HCT116 (cell line): ENCODE data around the gene RBPJ. TPM values are rescaled to one million over a fixed set of nuclear protein-coding genes. Genes with fewer than 3 reads are reported as not detected.

Experiments
- ATAC-seq: fragments of 200-7000 bp; cut with Tn5 transposase; 2 replicates; pipeline ENCODE4 v1.9.1; 2020; ENCODE audit warnings: mild to moderate bottlenecking, moderate library complexity
- BruUV-seq: library from RNA; stranded (reverse); fragments of 400-500 nt; replicated peaks from 2 replicates; lab custom pipeline; 2021; lab: Mats Ljungman, UMichigan
- CTCF ChIA-PET: fragments of 300-600 bp; sonication (Branson Sonifier 250); formaldehyde crosslinking; loops from one replicate; lab custom pipeline; 2021; ENCODE audit warnings: antibody characterized with exemption; lab: Charles Lee
- POLR2A ChIA-PET: fragments of 300-600, 350-600 bp; sonication (Branson Sonifier 250); formaldehyde crosslinking; loops from one replicate; lab custom pipeline; 2021; ENCODE audit warnings: antibody characterized with exemption; lab: Charles Lee
- RAD21 ChIA-PET, 2 experiments: fragments of 300-600 bp; sonication (Branson Sonifier 250); formaldehyde crosslinking; loops; one replicate each; lab custom pipeline; 2023; ENCODE audit warnings: low total read pairs in 2 of 2; ENCODE audit not compliant: uncharacterized antibody in 2 of 2, unreplicated experiment in 2 of 2, low non-redundant PET in 1 of 2; lab: Charles Lee
- DNase-seq: peaks from one replicate; pipeline ENCODE4 v3.0.0-alpha.2; 2010; ENCODE audit warnings: low read depth, low spot score
- H2AFZ ChIP-seq: fragments of 200-600 bp; shearing (Covaris generic), sonication (generic); 2 replicates; pipeline ENCODE4 v1.6.1; 2017; ENCODE audit warnings: low read depth, mixed run types, mixed read lengths, antibody characterized with exemption, low read length; ENCODE audit not compliant: poor library complexity, severe bottlenecking
- H3K27ac ChIP-seq: 2 replicates; pipeline ENCODE4 v1.5.1; 2012; ENCODE audit warnings: low read depth, low read length
- H3K27me3 ChIP-seq: fragments of 200-600 bp; sonication (generic); 2 replicates; pipeline ENCODE4 v1.6.1; 2016; ENCODE audit warnings: mixed run types, low read length, mixed read lengths; ENCODE audit not compliant: insufficient read depth
- H3K36me3 ChIP-seq, 2 experiments: fragments of 200-500 bp in 1 of 2; fragments of 200-600 bp in 1 of 2; sonication (Bioruptor generic) in 1 of 2; sonication (generic) in 1 of 2; 2 replicates each; pipeline versions ENCODE4 v1.5.1 to v1.6.1; 2014 to 2016; ENCODE audit warnings: low read length in 2 of 2, inconsistent platforms in 1 of 2, mixed read lengths in 1 of 2, mixed run types in 1 of 2; ENCODE audit not compliant: insufficient read depth in 2 of 2, control insufficient read depth in 1 of 2
- H3K4me1 ChIP-seq, 2 experiments: fragments of 200-600 bp in 1 of 2; sonication (generic) in 1 of 2; 2 replicates each; pipeline versions ENCODE4 v1.5.1 to v1.6.1; 2012 to 2017; ENCODE audit warnings: low read length in 2 of 2, inconsistent platforms in 1 of 2, mild to moderate bottlenecking in 1 of 2, mixed read lengths in 1 of 2, mixed run types in 1 of 2, moderate library complexity in 1 of 2; ENCODE audit not compliant: insufficient read depth in 2 of 2, control insufficient read depth in 1 of 2
- H3K4me2 ChIP-seq: fragments of 200-600 bp; sonication (generic); 2 replicates; pipeline ENCODE4 v1.6.1; 2017; ENCODE audit warnings: mixed run types, low read length, mixed read lengths
- H3K4me3 ChIP-seq, 2 experiments: fragments of 200-600 bp in 1 of 2; sonication (generic) in 1 of 2; replicated peaks in 1 of 2; 2 replicates each; pipeline ENCODE4 v1.5.1; 2011 to 2016; ENCODE audit warnings: low read length in 2 of 2, control low read depth in 1 of 2, low read depth in 1 of 2, mild to moderate bottlenecking in 1 of 2, mixed read lengths in 1 of 2, mixed run types in 1 of 2
- H3K79me2 ChIP-seq: fragments of 200-600 bp; sonication (generic); 2 replicates; pipeline ENCODE4 v1.6.1; 2017; ENCODE audit warnings: mild to moderate bottlenecking, mixed run types, low read length, moderate library complexity, mixed read lengths; ENCODE audit not compliant: insufficient read depth
- H3K9ac ChIP-seq: fragments of 200-600 bp; sonication (generic); 2 replicates; pipeline ENCODE4 v1.6.1; 2016; ENCODE audit warnings: low read length, mixed read lengths
- H3K9me2 ChIP-seq: fragments of 200-600 bp; sonication (generic), shearing (Covaris generic); 2 replicates; pipeline ENCODE4 v1.6.1; 2017; ENCODE audit warnings: mixed run types, mild to moderate bottlenecking, moderate library complexity; ENCODE audit not compliant: insufficient read depth
- H3K9me3 ChIP-seq, 2 experiments: fragments of 200-500 bp in 1 of 2; fragments of 200-600 bp in 1 of 2; sonication (Bioruptor generic) in 1 of 2; sonication (generic) in 1 of 2; 2 replicates each; pipeline ENCODE4 v1.6.1; 2014 to 2017; ENCODE audit warnings: low read length in 2 of 2, mixed read lengths in 2 of 2, inconsistent platforms in 1 of 2, low read depth in 1 of 2, mild to moderate bottlenecking in 1 of 2, mixed run types in 1 of 2, moderate library complexity in 1 of 2; ENCODE audit not compliant: control insufficient read depth in 1 of 2, insufficient read depth in 1 of 2
- H4K20me1 ChIP-seq: fragments of 200-600 bp; sonication (generic), shearing (Covaris generic); 2 replicates; pipeline ENCODE4 v1.6.1; 2017; ENCODE audit warnings: mixed run types, mild to moderate bottlenecking, moderate library complexity; ENCODE audit not compliant: insufficient read depth
- CEBPB ChIP-seq: IDR thresholded peaks from 2 replicates; pipeline ENCODE4 v1.6.1; 2012; ENCODE audit warnings: low read depth
- EGR1 ChIP-seq: IDR thresholded peaks from 2 replicates; pipeline ENCODE4 v1.6.1; 2012; ENCODE audit warnings: low read depth
- ELF1 ChIP-seq: IDR thresholded peaks from 2 replicates; pipeline ENCODE4 v1.6.1; 2012; ENCODE audit warnings: low read depth, borderline replicate concordance
- EZH2phosphoT487 ChIP-seq: fragments of 200-600 bp; IDR thresholded peaks from 2 replicates; pipeline ENCODE4 v1.6.1; 2018; ENCODE audit warnings: antibody characterized with exemption, borderline replicate concordance
- FOSL1 ChIP-seq: IDR thresholded peaks from 2 replicates; pipeline ENCODE4 v1.6.1; 2012; ENCODE audit warnings: low read depth
- JUND ChIP-seq: IDR thresholded peaks from 2 replicates; pipeline ENCODE4 v1.6.1; 2012
- POLR2AphosphoS5 ChIP-seq: IDR thresholded peaks from 2 replicates; pipeline ENCODE4 v1.6.1; 2011; ENCODE audit warnings: mild to moderate bottlenecking, low read depth, low read length, moderate library complexity
- SIN3A ChIP-seq: IDR thresholded peaks from 2 replicates; pipeline ENCODE4 v1.6.1; 2012; ENCODE audit warnings: low read depth
- SRF ChIP-seq: IDR thresholded peaks from 2 replicates; pipeline ENCODE4 v1.6.1; 2012; ENCODE audit warnings: low read depth
- TCF7L2 ChIP-seq: IDR thresholded peaks from 2 replicates; pipeline ENCODE4 v1.7.0; 2011; ENCODE audit warnings: borderline replicate concordance, inconsistent platforms; ENCODE audit not compliant: insufficient read depth, insufficient read length; ENCODE audit errors: extremely low read depth
- YY1 ChIP-seq: IDR thresholded peaks from 2 replicates; pipeline ENCODE4 v1.6.1; 2011; ENCODE audit warnings: low read length, low read depth, moderate library complexity, mild to moderate bottlenecking; ENCODE audit not compliant: insufficient replicate concordance; ENCODE audit errors: extremely low read depth
- ZFX ChIP-seq: fragments of 450-650 bp; IDR thresholded peaks from 2 replicates; pipeline ENCODE4 v1.6.1; 2017
- ZNF274 ChIP-seq: fragments of 200-500 bp; sonication (Bioruptor generic); IDR thresholded peaks from 2 replicates; pipeline ENCODE4 v1.6.1; 2014; ENCODE audit warnings: mild to moderate bottlenecking, low read depth, low read length, inconsistent platforms
- intact Hi-C: fragments of 100-400 bp; cut with micrococcal nuclease; formaldehyde crosslinking; loops from 2 replicates; pipeline ENCODE4 v1.10.0; 2022
- total RNA-seq: library from RNA; stranded (reverse); gene quantifications from one replicate; pipeline ENCODE4 v1.2.1, GENCODE V29; 2021; ENCODE audit not compliant: unreplicated experiment
- TF ChIP-seq, protein P1 (sequence below): IDR thresholded peaks from 2 replicates; pipeline ENCODE4 v1.6.1; 2012
- TF ChIP-seq, protein P2 (sequence below), 3 experiments: fragments of 200-600 bp in 1 of 3; sonication (generic) in 1 of 3; IDR thresholded peaks in 2 of 3; conservative IDR thresholded peaks in 1 of 3; 2 replicates each; pipeline ENCODE4 v1.5.1; 2012 to 2017; ENCODE audit warnings: low read depth in 2 of 3, low read length in 2 of 3, antibody characterized with exemption in 1 of 3, borderline replicate concordance in 1 of 3, control low read depth in 1 of 3, mild to moderate bottlenecking in 1 of 3, mixed read lengths in 1 of 3, mixed run types in 1 of 3, moderate library complexity in 1 of 3; ENCODE audit not compliant: insufficient read depth in 1 of 3
- TF ChIP-seq, protein P3 (sequence below): IDR thresholded peaks from 2 replicates; pipeline ENCODE4 v1.6.1; 2012; ENCODE audit warnings: low read depth

RBPJ gene
- total RNA-seq, 1 experiment from 2014 or later = 72.7 TPM

DNA sequence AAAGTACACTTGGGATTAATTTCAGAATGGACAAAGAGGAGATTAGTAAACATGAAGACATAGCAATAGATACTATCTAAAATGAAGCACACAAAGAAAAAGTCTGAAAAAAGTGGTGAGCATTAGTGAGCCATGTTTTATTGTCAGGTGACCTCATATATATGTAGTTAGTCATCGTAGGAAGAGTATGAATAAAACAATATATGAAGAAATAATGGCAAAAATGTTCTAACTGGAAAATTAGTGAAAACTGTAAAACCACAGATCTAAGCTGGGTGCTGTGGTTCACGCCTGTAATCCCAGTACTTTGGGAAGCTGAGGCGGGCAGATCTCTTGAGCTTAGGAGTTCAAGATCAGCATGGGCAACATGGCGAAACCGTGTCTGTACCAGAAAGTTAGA lies 67.9 kb downstream of the RBPJ start:
- peak; percentile 69 for ATAC-seq
- H3K9me2 ChIP-seq = no peaks in the 10 kb centered on the region
- H3K4me3 ChIP-seq = peak overlapping the region in 1 of 2 experiments; percentile 5; a peak in 1 of 4 replicates
- no peak for DNase-seq
- peak overlapping the region; percentile 34 for H3K4me2 ChIP-seq
- H3K27me3 ChIP-seq = no peaks in the 10 kb centered on the region
- ChIA-PET RAD21 (no interaction called here), CTCF (no interaction called here), POLR2A (no interaction called here)
- BruUV-seq = no TSS peak
- H4K20me1 ChIP-seq = no peaks in the 10 kb centered on the region
- no peak overlapping the region for H3K9ac ChIP-seq
- H3K9me3 ChIP-seq = no peaks in the 10 kb centered on the region
- intact Hi-C loops = no loop called here
- peaks cover 0 to 19% of the 10 kb centered on the region in 2 experiments; a peak in 2 of 4 replicates for H3K4me1 ChIP-seq
- peaks cover 22% of the 10 kb centered on the region for H3K79me2 ChIP-seq
- peak overlapping the region; percentile 37; the same call in 1 of the 2 replicates for H3K27ac ChIP-seq
- H3K36me3 ChIP-seq = peaks cover 3 to 17% of the 10 kb centered on the region in 2 experiments; a peak in 2 of 4 replicates
- no peak overlapping the region for H2AFZ ChIP-seq
- TF ChIP-seq FOSL1 = peak; percentile 42; the same call in 1 of the 2 replicates
- no peak for TF ChIP-seq CEBPB
- TF ChIP-seq JUND = peak; percentile 18; the same call in 1 of the 2 replicates

DNA sequence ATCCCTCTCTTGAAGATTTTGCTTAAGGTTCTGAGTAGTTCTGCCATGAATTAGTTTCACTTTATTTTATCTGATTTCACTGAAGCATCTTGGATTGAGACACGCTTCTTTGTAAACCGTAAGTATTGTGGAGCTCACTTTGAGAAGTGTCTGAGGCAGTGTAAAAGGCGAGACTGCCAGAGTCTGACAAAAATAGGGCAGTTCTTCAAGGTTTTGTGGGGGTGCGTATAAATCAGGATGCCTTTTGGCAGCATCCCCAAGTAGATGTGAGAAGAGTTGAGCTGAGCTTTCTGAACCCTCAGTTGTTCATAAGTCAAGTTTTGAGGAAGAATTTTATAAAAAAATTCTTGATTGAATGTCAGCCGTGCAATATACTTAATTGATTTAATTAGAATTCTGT lies 76.3 kb downstream of the RBPJ start:
- DNase-seq (no peak), ATAC-seq (no peak)
- CTCF ChIA-PET = no interaction called here
- H3K36me3 ChIP-seq = peaks cover 0 to 5% of the 10 kb centered on the region in 2 experiments; a peak in 2 of 4 replicates
- RAD21 ChIA-PET = no interaction called here
- no peaks in the 10 kb centered on the region for H4K20me1 ChIP-seq
- POLR2A ChIA-PET = no interaction called here
- peaks cover 6% of the 10 kb centered on the region; the same call in 1 of the 2 replicates for H3K79me2 ChIP-seq
- H3K27ac ChIP-seq = no peak overlapping the region
- intact Hi-C loops = no loop called here
- no peak overlapping the region for H2AFZ ChIP-seq
- no peaks in the 10 kb centered on the region for H3K9me2 ChIP-seq
- H3K4me1 ChIP-seq = no peaks in the 10 kb centered on the region
- H3K9ac ChIP-seq = no peak overlapping the region
- H3K27me3 ChIP-seq = no peaks in the 10 kb centered on the region
- no peak overlapping the region for H3K4me2 ChIP-seq
- no peak overlapping the region for H3K4me3 ChIP-seq
- no peaks in the 10 kb centered on the region for H3K9me3 ChIP-seq
- no TSS peak for BruUV-seq
- no peak for TF ChIP-seq JUND
- TF ChIP-seq SRF = no peak
- TF ChIP-seq, protein P1, sequence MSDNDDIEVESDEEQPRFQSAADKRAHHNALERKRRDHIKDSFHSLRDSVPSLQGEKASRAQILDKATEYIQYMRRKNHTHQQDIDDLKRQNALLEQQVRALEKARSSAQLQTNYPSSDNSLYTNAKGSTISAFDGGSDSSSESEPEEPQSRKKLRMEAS = no peak
- no peak for TF ChIP-seq EZH2phosphoT487
- no peak for TF ChIP-seq ELF1
- TF ChIP-seq CEBPB = no peak
- no peak for TF ChIP-seq SIN3A
- no peak for TF ChIP-seq POLR2AphosphoS5
- TF ChIP-seq ZNF274 = no peak
- TF ChIP-seq TCF7L2 = no peak
- no peak for TF ChIP-seq YY1
- TF ChIP-seq, protein P2, sequence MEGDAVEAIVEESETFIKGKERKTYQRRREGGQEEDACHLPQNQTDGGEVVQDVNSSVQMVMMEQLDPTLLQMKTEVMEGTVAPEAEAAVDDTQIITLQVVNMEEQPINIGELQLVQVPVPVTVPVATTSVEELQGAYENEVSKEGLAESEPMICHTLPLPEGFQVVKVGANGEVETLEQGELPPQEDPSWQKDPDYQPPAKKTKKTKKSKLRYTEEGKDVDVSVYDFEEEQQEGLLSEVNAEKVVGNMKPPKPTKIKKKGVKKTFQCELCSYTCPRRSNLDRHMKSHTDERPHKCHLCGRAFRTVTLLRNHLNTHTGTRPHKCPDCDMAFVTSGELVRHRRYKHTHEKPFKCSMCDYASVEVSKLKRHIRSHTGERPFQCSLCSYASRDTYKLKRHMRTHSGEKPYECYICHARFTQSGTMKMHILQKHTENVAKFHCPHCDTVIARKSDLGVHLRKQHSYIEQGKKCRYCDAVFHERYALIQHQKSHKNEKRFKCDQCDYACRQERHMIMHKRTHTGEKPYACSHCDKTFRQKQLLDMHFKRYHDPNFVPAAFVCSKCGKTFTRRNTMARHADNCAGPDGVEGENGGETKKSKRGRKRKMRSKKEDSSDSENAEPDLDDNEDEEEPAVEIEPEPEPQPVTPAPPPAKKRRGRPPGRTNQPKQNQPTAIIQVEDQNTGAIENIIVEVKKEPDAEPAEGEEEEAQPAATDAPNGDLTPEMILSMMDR (IDR thresholded peaks at IDR 0.05 in 2 of 3, conservative IDR thresholded peaks at IDR 0.05 in 1 of 3; ENCODE audit: borderline replicate concordance in 1 of 3, insufficient read depth in 1 of 3, low read depth in 2 of 3, low read length in 2 of 3) = no peak
- TF ChIP-seq EGR1 = no peak
- TF ChIP-seq ZFX = no peak
- TF ChIP-seq, protein P3, sequence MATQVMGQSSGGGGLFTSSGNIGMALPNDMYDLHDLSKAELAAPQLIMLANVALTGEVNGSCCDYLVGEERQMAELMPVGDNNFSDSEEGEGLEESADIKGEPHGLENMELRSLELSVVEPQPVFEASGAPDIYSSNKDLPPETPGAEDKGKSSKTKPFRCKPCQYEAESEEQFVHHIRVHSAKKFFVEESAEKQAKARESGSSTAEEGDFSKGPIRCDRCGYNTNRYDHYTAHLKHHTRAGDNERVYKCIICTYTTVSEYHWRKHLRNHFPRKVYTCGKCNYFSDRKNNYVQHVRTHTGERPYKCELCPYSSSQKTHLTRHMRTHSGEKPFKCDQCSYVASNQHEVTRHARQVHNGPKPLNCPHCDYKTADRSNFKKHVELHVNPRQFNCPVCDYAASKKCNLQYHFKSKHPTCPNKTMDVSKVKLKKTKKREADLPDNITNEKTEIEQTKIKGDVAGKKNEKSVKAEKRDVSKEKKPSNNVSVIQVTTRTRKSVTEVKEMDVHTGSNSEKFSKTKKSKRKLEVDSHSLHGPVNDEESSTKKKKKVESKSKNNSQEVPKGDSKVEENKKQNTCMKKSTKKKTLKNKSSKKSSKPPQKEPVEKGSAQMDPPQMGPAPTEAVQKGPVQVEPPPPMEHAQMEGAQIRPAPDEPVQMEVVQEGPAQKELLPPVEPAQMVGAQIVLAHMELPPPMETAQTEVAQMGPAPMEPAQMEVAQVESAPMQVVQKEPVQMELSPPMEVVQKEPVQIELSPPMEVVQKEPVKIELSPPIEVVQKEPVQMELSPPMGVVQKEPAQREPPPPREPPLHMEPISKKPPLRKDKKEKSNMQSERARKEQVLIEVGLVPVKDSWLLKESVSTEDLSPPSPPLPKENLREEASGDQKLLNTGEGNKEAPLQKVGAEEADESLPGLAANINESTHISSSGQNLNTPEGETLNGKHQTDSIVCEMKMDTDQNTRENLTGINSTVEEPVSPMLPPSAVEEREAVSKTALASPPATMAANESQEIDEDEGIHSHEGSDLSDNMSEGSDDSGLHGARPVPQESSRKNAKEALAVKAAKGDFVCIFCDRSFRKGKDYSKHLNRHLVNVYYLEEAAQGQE = no peak
